Erythroblast (primary cell): ENCODE results near the gene ALDH1B1.

Experiments used
- GATA1 ChIP-seq: IDR thresholded peaks from 2 replicates; pipeline ENCODE4 v1.6.1; 2011; ENCODE audit warnings: low read depth, mild to moderate bottlenecking, control low read depth, low read length, moderate library complexity
- POLR2A ChIP-seq: IDR thresholded peaks from 2 replicates; pipeline ENCODE4 v1.6.1; 2011; ENCODE audit warnings: mild to moderate bottlenecking, low read length

- TF ChIP-seq POLR2A (no peak), GATA1 (no peak)
Measured at GRCh38 chr9:38387751-38388150, 4.8 kb upstream of the ALDH1B1 start.
